ENCODE measurements around the gene ZNRD2.

Gene ZNRD2

GRCh38 chr11:65576232-65576866 lies 6.1 kb downstream of the ZNRD2 start:
- DNase-seq (ENCODE audit: low read depth): no peak
- H3K4me3 ChIP-seq (ENCODE audit: control insufficient read depth, low read depth, low read length): peak overlapping the region; percentile 61
- TF ChIP-seq CTCF (conservative IDR thresholded peaks at IDR 0.05; ENCODE audit: control insufficient read depth, insufficient read depth, low read depth, low read length): no peak

GRCh38 chr11:65576867-65577755 lies 6.8 kb downstream of the ZNRD2 start:
- H3K4me3 ChIP-seq (ENCODE audit: control insufficient read depth, low read depth, low read length): peak overlapping the region; percentile 61
- no peak for TF ChIP-seq CTCF (conservative IDR thresholded peaks at IDR 0.05; ENCODE audit: control insufficient read depth, insufficient read depth, low read depth, low read length)
- peak; percentile 66 for DNase-seq (ENCODE audit: low read depth)

GRCh38 chr11:65577756-65578109 lies 7.5 kb downstream of the ZNRD2 start:
- TF ChIP-seq CTCF (conservative IDR thresholded peaks at IDR 0.05; ENCODE audit: control insufficient read depth, insufficient read depth, low read depth, low read length): no peak
- H3K4me3 ChIP-seq (ENCODE audit: control insufficient read depth, low read depth, low read length): no peak overlapping the region
- no peak for DNase-seq (ENCODE audit: low read depth)

GRCh38 chr11:65578134-65578533 lies 7.9 kb downstream of the ZNRD2 start:
- no peak for DNase-seq (ENCODE audit: low read depth)
- TF ChIP-seq CTCF (conservative IDR thresholded peaks at IDR 0.05; ENCODE audit: control insufficient read depth, insufficient read depth, low read depth, low read length): no peak
- no peak overlapping the region for H3K4me3 ChIP-seq (ENCODE audit: control insufficient read depth, low read depth, low read length)

- DNase-seq (ENCODE audit: low read depth): no peak
- no peak for TF ChIP-seq CTCF (conservative IDR thresholded peaks at IDR 0.05; ENCODE audit: control insufficient read depth, insufficient read depth, low read depth, low read length)
- no peak overlapping the region for H3K4me3 ChIP-seq (ENCODE audit: control insufficient read depth, low read depth, low read length)
These were observed 8.4 kb downstream of the ZNRD2 start for GRCh38 chr11:65578667-65579066.

GRCh38 chr11:65579291-65579690 lies 9.0 kb downstream of the ZNRD2 start:
- no peak overlapping the region for H3K4me3 ChIP-seq (ENCODE audit: control insufficient read depth, low read depth, low read length)
- no peak for DNase-seq (ENCODE audit: low read depth)
- no peak for TF ChIP-seq CTCF (conservative IDR thresholded peaks at IDR 0.05; ENCODE audit: control insufficient read depth, insufficient read depth, low read depth, low read length)

Measured in fibroblast of mammary gland (primary cell).